K562 (cell line): ENCODE results near the gene DDRGK1. TPM values are rescaled to one million over a fixed set of nuclear protein-coding genes. Genes with fewer than 3 reads are reported as not detected.

ENCODE experiments used
- CXXC5 ChIP-seq: fragments of 250-450 bp; sonication (Bioruptor Pico); IDR thresholded peaks from 2 replicates; pipeline ENCODE4 v1.8.0; 2022; ENCODE audit warnings: inconsistent platforms, mild to moderate bottlenecking, moderate library complexity
- EHMT2 ChIP-seq: fragments of 450-650 bp; IDR thresholded peaks from 2 replicates; pipeline ENCODE4 v1.6.1; 2018; ENCODE audit warnings: antibody characterized with exemption
- ELF1 ChIP-seq: fragments of 200-800 bp; sonication (Bioruptor generic); IDR thresholded peaks from 2 replicates; pipeline ENCODE4 v1.6.1; 2016; ENCODE audit warnings: missing genetic modification characterization, missing compliant biosample characterization
- HBP1 ChIP-seq: fragments of 450-650 bp; formaldehyde crosslinking; IDR thresholded peaks from 2 replicates; pipeline ENCODE4 v1.4.0; 2022; ENCODE audit warnings: missing genetic modification characterization
- HDAC1 ChIP-seq, 2 experiments: fragments of 450-650 bp; IDR thresholded peaks; 2 replicates each; pipeline ENCODE4 v1.6.1; 2016 to 2017; ENCODE audit warnings: inconsistent platforms in 1 of 2, mild to moderate bottlenecking in 1 of 2, moderate library complexity in 1 of 2
- MLLT1 ChIP-seq, 2 experiments: fragments of 450-650 bp; IDR thresholded peaks; 2 replicates each; pipeline ENCODE4 v1.6.1; 2016
- NCOA1 ChIP-seq: fragments of 450-650 bp; IDR thresholded peaks from 2 replicates; pipeline ENCODE4 v1.6.1; 2016; ENCODE audit warnings: low read depth
- NFRKB ChIP-seq: fragments of 450-650 bp; IDR thresholded peaks from 2 replicates; pipeline ENCODE4 v1.6.1; 2016; ENCODE audit warnings: low read depth
- NR2C2 ChIP-seq, 2 experiments: fragments of 200-800 bp in 1 of 2; sonication (Bioruptor generic) in 1 of 2; sonication (generic) in 1 of 2; formaldehyde crosslinking in 1 of 2; IDR thresholded peaks; 2 replicates each; pipeline versions ENCODE4 v1.6.1 to v1.8.0; 2016 to 2022; ENCODE audit warnings: mild to moderate bottlenecking in 1 of 2, missing compliant biosample characterization in 1 of 2, missing genetic modification characterization in 1 of 2, missing genetic modification reagents in 1 of 2
- PKNOX1 ChIP-seq: fragments of 450-650 bp; IDR thresholded peaks from 2 replicates; pipeline ENCODE4 v1.6.1; 2016
- SFPQ ChIP-seq: fragments of 200-400 bp; formaldehyde crosslinking; IDR thresholded peaks from 2 replicates; pipeline ENCODE4 v1.6.1; 2017; ENCODE audit warnings: mild to moderate bottlenecking, low read depth, low read length, moderate library complexity
- SUPT5H ChIP-seq: fragments of 450-650 bp; IDR thresholded peaks from 2 replicates; pipeline ENCODE4 v1.6.1; 2016
- TFE3 ChIP-seq: fragments of 450-650 bp; formaldehyde crosslinking; IDR thresholded peaks from 2 replicates; pipeline ENCODE4 v1.4.0; 2020; ENCODE audit warnings: mild to moderate bottlenecking, mixed read lengths
- YY1 ChIP-seq, 3 experiments: IDR thresholded peaks; 2 replicates each; pipeline ENCODE4 v1.6.1; 2011; ENCODE audit warnings: low read length in 2 of 3, mild to moderate bottlenecking in 2 of 3, moderate library complexity in 2 of 3, borderline replicate concordance in 1 of 3, control low read depth in 1 of 3, low read depth in 1 of 3; ENCODE audit not compliant: insufficient read depth in 3 of 3, insufficient replicate concordance in 2 of 3, control insufficient read depth in 1 of 3, insufficient read length in 1 of 3; ENCODE audit errors: extremely low read depth in 1 of 3
- ZBTB7A ChIP-seq: IDR thresholded peaks from 2 replicates; pipeline ENCODE4 v1.6.1; 2011; ENCODE audit warnings: low read depth, mild to moderate bottlenecking, low read length, moderate library complexity, borderline replicate concordance; ENCODE audit not compliant: control insufficient read depth
- ZBTB9 ChIP-seq: fragments of 450-650 bp; formaldehyde crosslinking; IDR thresholded peaks from 2 replicates; pipeline ENCODE4 v1.4.0; 2020; ENCODE audit warnings: mild to moderate bottlenecking, moderate library complexity
- polyA plus RNA-seq, 8 experiments: library from polyadenylated mRNA; depleted of rRNA in 4 of 8; stranded (reverse) in 5 of 8; unstranded in 3 of 8; fragments of >200 nt; fragmentation: Nextera tagmentation in 2 of 8; fragmentation: Illumina TruSeq in 1 of 8; extraction: Ambion mirVana in 2 of 8; extraction: Trizol in 1 of 8; gene quantifications; 2 replicates each; pipeline versions ENCODE4 v1.2.1 to v1.2.3, GENCODE V29; 2011 to 2014; ENCODE audit warnings: inconsistent platforms in 1 of 8, missing spikeins in 1 of 8
- total RNA-seq, 7 experiments: library from RNA; depleted of rRNA in 6 of 7; stranded (reverse); fragments of >200 nt in 6 of 7; fragmentation: Illumina TruSeq in 2 of 7; extraction: Trizol in 2 of 7; gene quantifications; 2 replicates each; pipeline versions ENCODE4 v1.2.1 to v1.2.3, GENCODE V29; 2011 to 2021; ENCODE audit warnings: low replicate concordance in 1 of 7

The DDRGK1 gene
- total and polyA plus RNA-seq, 9 of the 15 experiments (the other 6 are each of a cell fraction or from before 2014, with no cell fraction given): 2.3 to 54.4 (median 29.1) TPM

GRCh38 chr20:3209257-3209945, 4.9 kb upstream of the DDRGK1 start, which contains the start of gene ITPA (continued):
- peak; percentile 89; the same call in 1 of the 2 replicates for TF ChIP-seq ZBTB7A
- 0 out of 2 replicates have a peak, but pooled peaks have one; percentile 30 for TF ChIP-seq HBP1 (CRISPR knock-in tag)
- no peak for TF ChIP-seq ZBTB9 (CRISPR knock-in tag)
- TF ChIP-seq HDAC1 (IDR thresholded peaks at IDR 0.05): peak in 1 of 2 experiments; percentile 97; a peak in 2 of 4 replicates
- TF ChIP-seq YY1 (IDR thresholded peaks at IDR 0.05; ENCODE audit: borderline replicate concordance in 1 of 3, control insufficient read depth in 1 of 3, extremely low read depth in 1 of 3, insufficient read depth in 3 of 3, insufficient read length in 1 of 3, insufficient replicate concordance in 2 of 3, low read depth in 1 of 3, low read length in 2 of 3): peak in 2 of 3 experiments; percentile 60 to 65
- peak; percentile 33; the same call in 1 of the 2 replicates for TF ChIP-seq PKNOX1
- peak; percentile 20; the same call in 1 of the 2 replicates for TF ChIP-seq NCOA1
- 0 out of 4 replicates have a peak, but pooled peaks of 1 of the 2 experiments have one; percentile 21 for TF ChIP-seq MLLT1 (IDR thresholded peaks at IDR 0.05)
- TF ChIP-seq SUPT5H: peak; percentile 85
- 0 out of 2 replicates have a peak, but pooled peaks have one; percentile 34 for TF ChIP-seq NFRKB
- TF ChIP-seq TFE3 (CRISPR knock-in tag): no peak
- TF ChIP-seq EHMT2: peak; percentile 63; the same call in 1 of the 2 replicates
- no peak for TF ChIP-seq SFPQ
- no peak for TF ChIP-seq NR2C2 (CRISPR knock-in tag; IDR thresholded peaks at IDR 0.05)
- peak; percentile 77; the same call in 1 of the 2 replicates for TF ChIP-seq NR2C2 (tag; IDR thresholded peaks at IDR 0.05)
- peak; percentile 78; the same call in 1 of the 2 replicates for TF ChIP-seq ELF1 (tag)
- TF ChIP-seq CXXC5 (CRISPR knock-in tag): peak; percentile 36
